DND-41 (cell line): ENCODE results near the gene KCNIP1.

Experiments used
- CTCF ChIP-seq: IDR thresholded peaks from 2 replicates; pipeline ENCODE4 v1.5.1; 2012; ENCODE audit warnings: borderline replicate concordance, low read length, moderate library complexity, mild to moderate bottlenecking; ENCODE audit not compliant: poor library complexity, severe bottlenecking; ENCODE audit errors: extremely low read depth
- EZH2 ChIP-seq: IDR thresholded peaks from 3 replicates; pipeline ENCODE4 v1.6.1; 2012; ENCODE audit warnings: borderline replicate concordance, low read depth, mild to moderate bottlenecking, moderate library complexity, low read length, inconsistent platforms; ENCODE audit not compliant: severe bottlenecking

- TF ChIP-seq CTCF (no peak), EZH2 (no peak)
Measured at GRCh38 chr5:170783498-170784247, 279.9 kb downstream of the KCNIP1 start, which contains the start of gene GABRP.
